PC-3 (cell line): ENCODE measurements around the gene ENTPD5. TPM values are rescaled to one million over a fixed set of nuclear protein-coding genes. Genes with fewer than 3 reads are reported as not detected.

ENCODE experiments used
- ATAC-seq: fragments of 200-7000 bp; cut with Tn5 transposase; 2 replicates; pipeline ENCODE4 v1.9.1; 2020; ENCODE audit warnings: mild to moderate bottlenecking, moderate library complexity
- BruUV-seq: library from RNA; stranded (reverse); fragments of 400-500 nt; replicated peaks from 2 replicates; lab custom pipeline; 2021; lab: Mats Ljungman, UMichigan
- CTCF ChIA-PET: fragments of 300-600 bp; sonication (Branson Sonifier 250); formaldehyde crosslinking; loops from one replicate; lab custom pipeline; 2022; ENCODE audit warnings: antibody characterized with exemption; lab: Charles Lee
- POLR2A ChIA-PET: fragments of 300-600 bp; sonication (Branson Sonifier 250); formaldehyde crosslinking; loops from one replicate; lab custom pipeline; 2022; ENCODE audit warnings: antibody characterized with exemption; ENCODE audit not compliant: unreplicated experiment; lab: Charles Lee
- DNase-seq: peaks from one replicate; pipeline ENCODE4 v3.0.0-alpha.2; 2015
- H2AFZ ChIP-seq: fragments of 300-600 bp; sonication (generic); 2 replicates; pipeline ENCODE4 v1.6.0; 2016; ENCODE audit warnings: antibody characterized with exemption, low read length
- H3F3A ChIP-seq: fragments of 300-600 bp; sonication (generic); one replicate; pipeline ENCODE4 v1.6.0; 2017; ENCODE audit warnings: antibody characterized with exemption, low read length, control low read depth, mild to moderate bottlenecking; ENCODE audit not compliant: unreplicated experiment
- H3K27ac ChIP-seq: fragments of 300-600 bp; sonication (generic); 2 replicates; pipeline ENCODE4 v1.5.1; 2016; ENCODE audit warnings: mild to moderate bottlenecking, low read length
- H3K27me3 ChIP-seq: fragments of 300-600 bp; sonication (generic); 2 replicates; pipeline ENCODE4 v1.6.1; 2016; ENCODE audit warnings: low read length, mixed read lengths
- H3K36me3 ChIP-seq: fragments of 300-600 bp; sonication (generic); 2 replicates; pipeline ENCODE4 v1.6.1; 2016; ENCODE audit warnings: low read depth, mixed run types, low read length, mixed read lengths
- H3K4me1 ChIP-seq: fragments of 300-600 bp; sonication (generic); 2 replicates; pipeline ENCODE4 v1.5.1; 2016; ENCODE audit warnings: low read length; ENCODE audit not compliant: insufficient read depth
- H3K4me2 ChIP-seq: fragments of 300-600 bp; sonication (generic); 2 replicates; pipeline ENCODE4 v1.6.0; 2016; ENCODE audit warnings: low read length
- H3K4me3 ChIP-seq: fragments of 300-600 bp; sonication (generic); 2 replicates; pipeline ENCODE4 v1.5.1; 2016; ENCODE audit warnings: mild to moderate bottlenecking, low read length, mixed read lengths
- H3K79me2 ChIP-seq: fragments of 300-600 bp; sonication (generic); 2 replicates; pipeline ENCODE4 v1.6.1; 2017; ENCODE audit warnings: low read length, mixed read lengths
- H3K9ac ChIP-seq: fragments of 300-600 bp; sonication (generic); 2 replicates; pipeline ENCODE4 v1.6.0; 2016; ENCODE audit warnings: mild to moderate bottlenecking, low read length
- H3K9me2 ChIP-seq: fragments of 300-600 bp; sonication (generic); replicated peaks from 2 replicates; pipeline ENCODE4 v1.6.1; 2016; ENCODE audit warnings: mixed run types, low read length, mixed read lengths
- H3K9me3 ChIP-seq: fragments of 300-600 bp; sonication (generic); 2 replicates; pipeline ENCODE4 v1.6.1; 2016; ENCODE audit warnings: low read length, mixed read lengths
- H4K20me1 ChIP-seq: fragments of 300-600 bp; sonication (generic); 2 replicates; pipeline ENCODE4 v1.6.1; 2016; ENCODE audit warnings: low read length, mixed read lengths
- EZH2 ChIP-seq: fragments of 300-600 bp; sonication (generic); IDR thresholded peaks from one replicate; pipeline ENCODE4 v1.6.1; 2017; ENCODE audit warnings: antibody characterized with exemption, mild to moderate bottlenecking, low read length; ENCODE audit not compliant: unreplicated experiment
- EZH2phosphoT487 ChIP-seq: fragments of 300-600 bp; sonication (generic); IDR thresholded peaks from 2 replicates; pipeline ENCODE4 v1.6.1; 2018; ENCODE audit warnings: mild to moderate bottlenecking, antibody characterized with exemption, low read length, borderline replicate concordance
- intact Hi-C: fragments of 100-400 bp; cut with micrococcal nuclease; formaldehyde crosslinking; loops from 2 replicates; pipeline ENCODE4 v1.9.0; 2023
- total RNA-seq: library from RNA; depleted of rRNA; stranded (reverse); fragments of >200 nt; gene quantifications from 2 replicates; pipeline ENCODE4 v1.2.3, GENCODE V29; 2014
- TF ChIP-seq, protein P1 (sequence below): fragments of 300-600 bp; sonication (generic); conservative IDR thresholded peaks from 2 replicates; pipeline ENCODE4 v1.5.1; 2017; ENCODE audit warnings: antibody characterized with exemption, low read depth, mild to moderate bottlenecking, low read length

ENTPD5 gene
- total RNA-seq, 1 experiment from 2014 or later, result 11.2 TPM

DNA sequence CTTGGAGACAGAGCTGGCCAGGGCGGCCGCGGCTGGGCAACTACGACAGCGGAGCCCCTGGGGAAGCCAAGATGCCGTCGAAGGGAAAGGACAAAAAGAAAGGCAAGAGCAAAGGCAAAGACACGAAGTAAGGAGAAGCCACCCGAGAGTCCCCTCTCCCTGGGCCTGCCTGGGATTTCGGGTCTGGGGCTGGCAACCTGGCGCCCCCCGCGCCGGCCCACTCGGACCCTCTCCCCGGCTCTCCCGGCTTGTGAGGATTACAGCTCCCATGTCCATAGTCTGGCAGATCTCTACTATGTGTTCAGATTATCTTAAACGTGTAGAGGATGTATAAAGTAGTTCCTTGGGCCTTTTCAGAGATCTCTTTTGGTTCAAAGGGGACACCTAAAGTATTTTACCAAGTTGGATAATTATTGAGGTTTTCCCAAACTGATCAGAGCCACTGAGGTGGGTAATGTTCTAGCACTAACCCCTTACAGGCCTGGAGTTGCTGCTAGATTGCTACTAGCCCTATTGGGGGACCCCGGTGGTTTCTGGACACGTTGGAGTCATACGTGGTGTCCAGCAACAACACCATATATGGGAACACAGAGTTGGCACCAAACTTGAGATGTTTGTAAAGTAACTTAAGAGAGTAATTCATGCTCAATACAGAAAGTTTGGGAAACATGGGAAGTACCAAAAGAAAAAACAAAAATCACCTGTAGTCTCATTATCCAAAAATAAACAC, 485 bp upstream of the ENTPD5 start:
- CTCF ChIA-PET, result interaction anchor here (0.6 kb wide), 2 partner anchors 42 to 68 kb away, joined by 3 to 6 read pairs; no protein-coding TSS in a partner anchor
- Histone ChIP-seq H3K4me2 (peak overlapping the region; percentile 96), H3K27me3 (no peaks in the 10 kb centered on the region), H3K9ac (peak overlapping the region; percentile 82), H3K27ac (no peak overlapping the region), H3K4me3 (peak overlapping the region; percentile 75), H3K79me2 (no peaks in the 10 kb centered on the region), H3K4me1 (peaks cover 12% of the 10 kb centered on the region; the same call in 1 of the 2 replicates), H2AFZ (peak overlapping the region; percentile 90), H3F3A (no peaks in the 10 kb centered on the region), H3K9me2 (no peaks in the 10 kb centered on the region), H3K9me3 (no peaks in the 10 kb centered on the region), H4K20me1 (no peaks in the 10 kb centered on the region), H3K36me3 (no peaks in the 10 kb centered on the region)
- BruUV-seq, result TSS peak; percentile 65
- TF ChIP-seq EZH2phosphoT487 (no peak), EZH2 (no peak)
- ATAC-seq, result no peak
- no peak for DNase-seq
- POLR2A ChIA-PET, result interaction anchor here (0.6 to 0.7 kb wide), 4 partner anchors 44 to 1516 kb away, joined by 3 to 4 read pairs (median 4); no protein-coding TSS in a partner anchor
- intact Hi-C loops, result loop anchor here (2.0 kb wide), 1 partner anchor 41 kb away; no protein-coding TSS in a partner anchor

DNA sequence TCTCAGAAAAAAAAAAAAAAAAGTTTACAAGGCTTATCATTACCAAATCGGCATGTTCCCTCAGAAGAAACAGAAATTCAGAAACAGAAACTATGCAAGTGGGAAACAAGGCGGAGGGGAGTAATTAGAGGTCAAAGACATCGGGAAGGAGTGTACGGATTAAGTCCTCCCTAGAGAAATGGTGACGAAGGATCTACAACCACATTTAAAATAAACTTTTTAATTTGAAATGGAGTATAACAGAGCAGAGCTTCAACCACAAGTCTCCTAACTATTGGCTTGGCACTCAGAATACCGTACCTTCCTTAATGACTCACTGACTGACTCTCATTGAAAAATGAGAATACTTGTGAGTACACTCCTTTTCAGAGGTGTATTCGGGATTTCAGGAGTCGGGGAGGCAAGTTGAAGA, 908 bp downstream of the ENTPD5 start:
- H3K4me1 ChIP-seq, result peaks cover 12% of the 10 kb centered on the region; the same call in 1 of the 2 replicates
- ChIA-PET POLR2A (no interaction called here), CTCF (no interaction called here)
- ATAC-seq (peak; percentile 69), DNase-seq (peak; percentile 81)
- H3F3A ChIP-seq, result no peaks in the 10 kb centered on the region
- peak overlapping the region; percentile 75 for H3K4me3 ChIP-seq
- no peaks in the 10 kb centered on the region for H3K9me3 ChIP-seq
- H2AFZ ChIP-seq, result peak overlapping the region; percentile 73
- peak overlapping the region; percentile 71 for H3K27ac ChIP-seq
- no peak for TF ChIP-seq EZH2
- TF ChIP-seq, protein P1, sequence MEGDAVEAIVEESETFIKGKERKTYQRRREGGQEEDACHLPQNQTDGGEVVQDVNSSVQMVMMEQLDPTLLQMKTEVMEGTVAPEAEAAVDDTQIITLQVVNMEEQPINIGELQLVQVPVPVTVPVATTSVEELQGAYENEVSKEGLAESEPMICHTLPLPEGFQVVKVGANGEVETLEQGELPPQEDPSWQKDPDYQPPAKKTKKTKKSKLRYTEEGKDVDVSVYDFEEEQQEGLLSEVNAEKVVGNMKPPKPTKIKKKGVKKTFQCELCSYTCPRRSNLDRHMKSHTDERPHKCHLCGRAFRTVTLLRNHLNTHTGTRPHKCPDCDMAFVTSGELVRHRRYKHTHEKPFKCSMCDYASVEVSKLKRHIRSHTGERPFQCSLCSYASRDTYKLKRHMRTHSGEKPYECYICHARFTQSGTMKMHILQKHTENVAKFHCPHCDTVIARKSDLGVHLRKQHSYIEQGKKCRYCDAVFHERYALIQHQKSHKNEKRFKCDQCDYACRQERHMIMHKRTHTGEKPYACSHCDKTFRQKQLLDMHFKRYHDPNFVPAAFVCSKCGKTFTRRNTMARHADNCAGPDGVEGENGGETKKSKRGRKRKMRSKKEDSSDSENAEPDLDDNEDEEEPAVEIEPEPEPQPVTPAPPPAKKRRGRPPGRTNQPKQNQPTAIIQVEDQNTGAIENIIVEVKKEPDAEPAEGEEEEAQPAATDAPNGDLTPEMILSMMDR, result no peak
- no peak for TF ChIP-seq EZH2phosphoT487
- no peaks in the 10 kb centered on the region for H4K20me1 ChIP-seq
- H3K27me3 ChIP-seq, result no peaks in the 10 kb centered on the region
- H3K9me2 ChIP-seq, result no peaks in the 10 kb centered on the region
- peak overlapping the region; percentile 82 for H3K9ac ChIP-seq
- H3K36me3 ChIP-seq, result no peaks in the 10 kb centered on the region
- peak overlapping the region; percentile 88 for H3K4me2 ChIP-seq
- intact Hi-C loops, result loop anchor here (1.0 to 2.0 kb wide), 3 partner anchors 39 to 68 kb away; partner anchors contain the start of genes COQ6 and FAM161B
- H3K79me2 ChIP-seq, result no peaks in the 10 kb centered on the region
- no TSS peak for BruUV-seq

DNA sequence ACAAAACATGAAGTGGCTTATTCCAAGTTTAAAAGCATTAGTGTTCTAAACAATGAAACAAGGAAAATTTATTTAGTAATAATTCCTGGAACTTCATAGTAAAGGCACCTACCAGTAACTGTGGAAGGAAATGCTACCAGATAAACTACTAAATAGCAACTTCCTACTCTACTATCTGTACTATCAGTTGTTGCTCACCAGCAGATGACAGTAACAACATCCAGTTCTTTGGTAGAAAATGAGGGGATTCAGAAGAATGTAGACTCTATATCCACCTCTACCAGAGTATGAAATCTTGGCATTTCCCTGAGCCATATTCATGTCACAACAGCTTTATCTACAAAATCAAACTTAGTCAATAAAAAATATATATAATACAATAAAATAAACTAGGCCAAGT, 3.1 kb downstream of the ENTPD5 start:
- Histone ChIP-seq H3K9ac (no peak overlapping the region), H3K27ac (no peak overlapping the region), H3K4me3 (no peak overlapping the region), H3F3A (no peaks in the 10 kb centered on the region), H3K27me3 (no peaks in the 10 kb centered on the region), H3K36me3 (no peaks in the 10 kb centered on the region), H3K4me1 (peaks cover 12% of the 10 kb centered on the region; the same call in 1 of the 2 replicates), H3K79me2 (no peaks in the 10 kb centered on the region), H3K4me2 (no peak overlapping the region), H2AFZ (no peak overlapping the region), H4K20me1 (no peaks in the 10 kb centered on the region), H3K9me3 (no peaks in the 10 kb centered on the region), H3K9me2 (no peaks in the 10 kb centered on the region)
- intact Hi-C loops, result no loop called here
- TF ChIP-seq EZH2, result no peak
- TF ChIP-seq EZH2phosphoT487, result no peak
- TF ChIP-seq, protein P1, result no peak
- ChIA-PET POLR2A (no interaction called here), CTCF (no interaction called here)
- no peak for DNase-seq
- no peak for ATAC-seq
- no TSS peak for BruUV-seq
